SIG-M5 treated with dmso at 0.1 percent for 504 hours (cell line): ENCODE results near the gene PDE10A.

Experiments
- DNase-seq: peaks from one replicate; lab custom pipeline; 2025; ENCODE audit not compliant: unreplicated experiment; lab: John Stamatoyannopoulos, UW

PDE10A gene

GRCh38 chr6:165426892-165427291, 236.1 kb downstream of the PDE10A start:
- no peak for DNase-seq

GRCh38 chr6:165422192-165422591, 240.8 kb downstream of the PDE10A start:
- no peak for DNase-seq

GRCh38 chr6:165417278-165417865, 245.7 kb downstream of the PDE10A start:
- no peak for DNase-seq

GRCh38 chr6:165404697-165405096, 258.3 kb downstream of the PDE10A start:
- DNase-seq = no peak

- no peak for DNase-seq
Observed at GRCh38 chr6:165404296-165404695, 258.7 kb downstream of the PDE10A start.

- no peak for DNase-seq
Observed at GRCh38 chr6:165403006-165403595, 259.9 kb downstream of the PDE10A start.

GRCh38 chr6:165401092-165401491, 261.9 kb downstream of the PDE10A start:
- DNase-seq = no peak

- no peak for DNase-seq
Observed at GRCh38 chr6:165390475-165390874, 272.6 kb downstream of the PDE10A start.

GRCh38 chr6:165389534-165389933, 273.5 kb downstream of the PDE10A start:
- no peak for DNase-seq

GRCh38 chr6:165383323-165383722, 279.7 kb downstream of the PDE10A start:
- DNase-seq = no peak

GRCh38 chr6:165376100-165376499, 286.9 kb downstream of the PDE10A start:
- DNase-seq = no peak

GRCh38 chr6:165365371-165365770, 297.7 kb downstream of the PDE10A start:
- DNase-seq = no peak

- no peak for DNase-seq
Observed at GRCh38 chr6:165345700-165346099, 317.3 kb downstream of the PDE10A start.

- DNase-seq = no peak
Observed at GRCh38 chr6:165340532-165340931, 322.5 kb downstream of the PDE10A start.

- no peak for DNase-seq
Observed at GRCh38 chr6:165325609-165326008, 337.4 kb downstream of the PDE10A start.

GRCh38 chr6:165321555-165322145, 341.4 kb downstream of the PDE10A start:
- no peak for DNase-seq

GRCh38 chr6:165321150-165321549, 341.9 kb downstream of the PDE10A start:
- DNase-seq = no peak

GRCh38 chr6:165317723-165318122, 345.3 kb downstream of the PDE10A start:
- no peak for DNase-seq

GRCh38 chr6:165308926-165309731, 353.9 kb downstream of the PDE10A start, which contains the start of gene C6orf118:
Gene C6orf118 (minus strand): TSS chr6:165309605. CDS start chr6:165309586, 19 bp downstream.
- no peak for DNase-seq

GRCh38 chr6:165306955-165307354, 356.1 kb downstream of the PDE10A start:
- DNase-seq = no peak

- no peak for DNase-seq
Observed at GRCh38 chr6:165301372-165302246, 361.4 kb downstream of the PDE10A start.
